Breast epithelium (tissue), 3 donors: ENCODE results near the gene FADD.

Experiments
- CTCF ChIP-seq, 3 donors: fragments of 450-650 bp; IDR thresholded peaks; one replicate each; pipeline ENCODE4 v1.5.1; 2016 to 2017; ENCODE audit warnings: antibody characterized with exemption in 3 of 3, mild to moderate bottlenecking in 3 of 3, moderate library complexity in 3 of 3
- POLR2AphosphoS5 ChIP-seq, 3 donors: sonication (generic); formaldehyde crosslinking; IDR thresholded peaks; one replicate each; pipeline ENCODE4 v1.6.1; 2017; ENCODE audit warnings: antibody characterized with exemption in 3 of 3

GRCh38 chr11:70244698-70245097, 41.6 kb downstream of the FADD start:
- TF ChIP-seq CTCF (IDR thresholded peaks at IDR 0.05) (no peak), POLR2AphosphoS5 (IDR thresholded peaks at IDR 0.05) (no peak)
